Measurements from ENCODE around the gene CORT.

Gene CORT

DNA sequence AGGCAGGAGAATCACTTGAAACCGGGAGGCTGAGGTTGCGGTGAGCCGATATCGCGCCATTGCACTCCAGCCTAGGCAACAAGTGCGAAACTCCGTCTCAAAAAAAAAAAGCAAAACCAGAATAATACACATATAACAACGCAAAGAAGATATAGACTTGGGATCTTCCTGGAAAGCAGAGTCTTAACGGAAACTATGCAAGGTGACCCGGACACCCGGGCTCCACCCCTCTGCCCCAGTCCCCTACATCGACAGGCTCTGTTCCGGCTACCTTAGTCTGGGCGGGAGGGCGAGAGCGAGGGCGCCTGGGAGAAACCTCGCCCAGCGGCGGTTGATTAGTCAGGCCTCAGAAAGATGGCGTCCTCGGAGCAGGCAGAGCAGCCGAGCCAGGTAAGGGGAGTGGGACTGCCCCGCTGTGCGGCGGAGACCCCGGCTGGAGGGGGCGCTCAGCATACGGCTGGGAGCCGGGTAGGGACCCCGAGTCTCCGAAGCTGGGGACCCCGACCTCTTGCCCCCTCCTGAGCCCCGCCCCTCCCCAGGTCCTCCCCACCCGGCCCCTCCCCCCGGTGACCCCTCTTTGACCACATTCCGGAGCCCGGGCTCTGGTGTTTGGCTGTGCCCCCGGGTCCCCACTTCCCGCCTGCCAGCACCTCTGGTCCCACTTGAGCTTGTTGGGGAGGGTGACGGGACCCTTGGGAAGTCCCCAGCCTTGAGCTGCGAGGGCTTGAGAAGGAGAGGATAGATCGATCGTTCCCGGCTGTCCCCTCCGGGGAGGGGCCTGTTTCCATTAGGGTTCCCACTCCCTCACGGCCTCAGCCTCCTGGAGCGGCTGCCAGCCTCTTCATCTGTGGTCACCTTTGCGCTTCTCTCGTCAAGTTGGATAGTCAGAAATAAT is 25.0 kb downstream of the CORT start, which contains the start of gene PEX14:
TSS of gene PEX14 (plus strand) at position 338 of the 895 bp plus-strand sequence. CDS start at position 355, 17 bp downstream.
- Histone ChIP-seq H3K27ac (ENCODE audit: low read length) (no peak within 1 kb of the TSS), H3K79me2 (ENCODE audit: low read length) (peaks cover 59% of the 10 kb centered on the region), H3K36me3 (replicated peaks; ENCODE audit: insufficient read depth, low read length) (no peaks in the 10 kb centered on the region), H3K4me3 (ENCODE audit: low read length) (peak within 1 kb of the TSS; percentile 100), H3K27me3 (replicated peaks; ENCODE audit: insufficient read depth, low read length) (no peaks in the 10 kb centered on the region), H3F3A (ENCODE audit: insufficient read depth, low read length) (peaks cover 19% of the 10 kb centered on the region), H4K20me1 (ENCODE audit: insufficient read depth, low read length) (no peaks in the 10 kb centered on the region), H2AFZ (ENCODE audit: low read length) (peak within 1 kb of the TSS; percentile 88), H3K4me1 (ENCODE audit: low read length) (peaks cover 14% of the 10 kb centered on the region; the same call in 1 of the 2 replicates), H3K9me3 (replicated peaks; ENCODE audit: insufficient read depth, low read length) (no peaks in the 10 kb centered on the region), H3K4me2 (ENCODE audit: low read depth, low read length) (peak within 1 kb of the TSS; percentile 98), H3K9ac (ENCODE audit: low read length) (peak within 1 kb of the TSS; percentile 65), H3K9me2 (replicated peaks; ENCODE audit: insufficient read depth, low read length) (no peaks in the 10 kb centered on the region)
- TF ChIP-seq EZH2 (optimal IDR thresholded peaks at IDR 0.05; ENCODE audit: low read depth, low read length) (no peak), CTCF (IDR thresholded peaks at IDR 0.05; ENCODE audit: low read length) (no peak), EZH2phosphoT487 (IDR thresholded peaks at IDR 0.05; ENCODE audit: low read length) (no peak)
- peak; percentile 92 for DNase-seq

DNA sequence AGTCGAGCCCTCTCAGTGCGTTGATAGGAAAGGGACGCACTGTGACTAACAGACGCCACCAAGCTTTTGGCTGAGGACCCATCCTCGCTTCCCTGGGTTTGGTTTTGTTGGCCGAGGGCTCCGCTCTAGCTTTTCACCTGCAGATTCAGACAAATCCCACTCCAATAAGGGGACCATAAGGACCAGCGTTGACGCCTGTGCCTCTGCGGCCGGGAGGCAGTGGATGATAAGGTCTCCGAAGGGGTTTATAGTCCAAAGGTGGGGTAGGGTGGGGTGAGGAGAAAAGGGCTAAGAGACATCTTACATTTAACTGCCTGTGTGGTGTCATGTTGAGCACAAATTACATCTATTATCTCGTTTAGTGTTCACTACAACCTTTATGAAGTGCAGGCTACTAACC is 25.7 kb downstream of the CORT start:
- Histone ChIP-seq H3K4me3 (ENCODE audit: low read length) (peak overlapping the region; percentile 100), H3K9ac (ENCODE audit: low read length) (peak overlapping the region; percentile 65), H3K27ac (ENCODE audit: low read length) (no peak overlapping the region), H3K9me2 (replicated peaks; ENCODE audit: insufficient read depth, low read length) (no peaks in the 10 kb centered on the region), H3K79me2 (ENCODE audit: low read length) (peaks cover 60% of the 10 kb centered on the region), H4K20me1 (ENCODE audit: insufficient read depth, low read length) (no peaks in the 10 kb centered on the region), H3F3A (ENCODE audit: insufficient read depth, low read length) (peaks cover 19% of the 10 kb centered on the region), H3K27me3 (replicated peaks; ENCODE audit: insufficient read depth, low read length) (no peaks in the 10 kb centered on the region), H3K4me1 (ENCODE audit: low read length) (peaks cover 14% of the 10 kb centered on the region; the same call in 1 of the 2 replicates), H3K4me2 (ENCODE audit: low read depth, low read length) (peak overlapping the region; percentile 98), H3K9me3 (replicated peaks; ENCODE audit: insufficient read depth, low read length) (no peaks in the 10 kb centered on the region), H2AFZ (ENCODE audit: low read length) (peak overlapping the region; percentile 88), H3K36me3 (replicated peaks; ENCODE audit: insufficient read depth, low read length) (no peaks in the 10 kb centered on the region)
- TF ChIP-seq CTCF (IDR thresholded peaks at IDR 0.05; ENCODE audit: low read length) (no peak), EZH2 (optimal IDR thresholded peaks at IDR 0.05; ENCODE audit: low read depth, low read length) (no peak), EZH2phosphoT487 (IDR thresholded peaks at IDR 0.05; ENCODE audit: low read length) (no peak)
- no peak for DNase-seq

DNA sequence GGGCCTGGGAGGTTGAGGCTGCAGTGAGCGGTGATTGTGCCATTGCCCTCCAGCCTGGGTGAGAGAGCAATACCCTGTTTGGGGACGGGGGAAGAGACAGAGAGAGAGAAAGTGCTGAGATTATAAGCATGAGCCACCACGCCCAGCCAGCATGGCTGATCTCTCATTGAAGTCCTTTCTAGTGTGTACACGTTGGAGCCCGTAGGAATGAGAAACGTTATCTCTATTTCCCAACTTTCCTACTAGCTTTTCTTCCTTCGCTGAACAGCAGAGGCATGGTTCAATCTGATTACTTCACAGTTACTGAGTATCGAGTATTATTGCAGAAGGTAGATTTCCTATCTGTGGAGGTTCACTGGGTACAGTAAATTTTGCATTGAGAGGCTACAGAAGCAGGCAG is 29.5 kb downstream of the CORT start:
- TF ChIP-seq EZH2 (optimal IDR thresholded peaks at IDR 0.05; ENCODE audit: low read depth, low read length) (no peak), EZH2phosphoT487 (IDR thresholded peaks at IDR 0.05; ENCODE audit: low read length) (no peak), CTCF (IDR thresholded peaks at IDR 0.05; ENCODE audit: low read length) (no peak)
- H3F3A ChIP-seq (ENCODE audit: insufficient read depth, low read length) = 0 out of 2 replicates have a peak, but pooled peaks cover 6% of the 10 kb centered on the region
- H2AFZ ChIP-seq (ENCODE audit: low read length) = no peak overlapping the region
- H3K4me1 ChIP-seq (ENCODE audit: low read length) = peaks cover 6% of the 10 kb centered on the region; the same call in 1 of the 2 replicates
- no peaks in the 10 kb centered on the region for H3K9me3 ChIP-seq (replicated peaks; ENCODE audit: insufficient read depth, low read length)
- H3K36me3 ChIP-seq (replicated peaks; ENCODE audit: insufficient read depth, low read length) = no peaks in the 10 kb centered on the region
- H3K9me2 ChIP-seq (replicated peaks; ENCODE audit: insufficient read depth, low read length) = no peaks in the 10 kb centered on the region
- no peak overlapping the region for H3K4me3 ChIP-seq (ENCODE audit: low read length)
- H3K27me3 ChIP-seq (replicated peaks; ENCODE audit: insufficient read depth, low read length) = no peaks in the 10 kb centered on the region
- H4K20me1 ChIP-seq (ENCODE audit: insufficient read depth, low read length) = no peaks in the 10 kb centered on the region
- H3K9ac ChIP-seq (ENCODE audit: low read length) = no peak overlapping the region
- H3K79me2 ChIP-seq (ENCODE audit: low read length) = peaks cover 72% of the 10 kb centered on the region
- H3K27ac ChIP-seq (ENCODE audit: low read length) = no peak overlapping the region
- no peak overlapping the region for H3K4me2 ChIP-seq (ENCODE audit: low read depth, low read length)
- DNase-seq = no peak
